Muscle of arm (tissue), 12 donors: ENCODE data around the gene STARD8. TPM values are rescaled to one million over a fixed set of nuclear protein-coding genes. Genes with fewer than 3 reads are reported as not detected.
"Not testable (repeated sequence)": the region's sequence is repeated elsewhere in the genome, so short reads cannot be mapped to it uniquely, and the experiment has no call there.

Experiments used
- DNase-seq: peaks from one replicate; pipeline ENCODE4 v3.0.0-alpha.2; 2013
- polyA plus RNA-seq, 12 donors: library from polyadenylated mRNA; unstranded; fragments of 120-200 nt; gene quantifications; one replicate each; pipeline ENCODE4 v1.2.1, GENCODE V29; 2013; ENCODE audit not compliant: insufficient read length in 12 of 12

Gene STARD8
- polyA plus RNA-seq, 12 donors = 7.7 to 27.7 (median 14.6) TPM; not detected in 1

DNA sequence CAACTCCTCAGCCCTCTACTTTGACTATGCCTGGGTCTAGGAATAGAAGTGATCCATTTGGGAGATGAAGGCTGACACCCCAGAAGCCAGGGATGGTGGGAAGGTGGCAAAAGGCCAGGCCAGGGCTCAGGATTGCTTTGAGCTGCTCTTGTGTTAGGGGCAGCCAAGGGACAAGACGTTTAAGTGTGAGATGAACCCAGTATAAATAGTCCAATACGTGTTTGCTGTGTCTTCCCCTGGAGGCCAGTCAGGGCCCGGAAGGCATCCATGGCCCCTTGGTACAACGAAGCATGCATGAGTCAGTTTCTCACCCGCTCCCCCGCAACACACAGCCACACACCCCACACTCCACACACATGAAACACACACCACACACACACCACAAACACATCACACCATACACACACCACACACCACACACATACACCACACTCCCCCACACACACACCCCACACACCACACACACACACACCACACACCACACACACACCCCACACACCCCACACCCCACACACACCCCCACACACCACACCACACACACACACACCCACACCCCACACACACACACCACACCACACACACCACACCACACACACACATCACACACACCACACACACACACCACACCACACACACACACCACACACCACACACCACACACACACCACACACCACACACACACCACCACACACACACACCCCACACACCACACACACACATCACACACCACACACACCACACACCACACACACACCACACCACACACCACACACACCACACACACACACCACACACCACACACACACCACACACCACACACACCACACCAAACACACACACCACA is 5.1 kb downstream of the STARD8 start:
- DNase-seq = no peak

DNA sequence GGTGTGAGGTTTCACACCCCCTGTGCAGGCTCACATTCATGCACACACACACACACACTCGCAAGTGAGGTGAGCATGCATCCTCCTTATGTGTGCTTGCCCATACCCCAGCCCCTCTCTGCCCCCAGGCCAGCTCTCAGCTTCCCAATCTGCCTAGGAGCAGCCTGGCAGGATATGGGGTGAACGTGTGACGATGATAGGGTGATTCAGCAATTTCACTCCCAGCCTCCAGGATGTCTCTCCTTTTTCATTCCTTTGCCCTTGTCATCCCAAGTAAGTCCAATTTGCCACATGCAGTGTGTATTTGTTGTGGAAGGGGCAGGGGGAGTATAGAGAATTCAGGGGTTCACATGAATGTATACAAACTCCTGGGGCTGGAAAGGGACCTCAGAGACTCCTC is 7.2 kb downstream of the STARD8 start:
- DNase-seq = no peak

DNA sequence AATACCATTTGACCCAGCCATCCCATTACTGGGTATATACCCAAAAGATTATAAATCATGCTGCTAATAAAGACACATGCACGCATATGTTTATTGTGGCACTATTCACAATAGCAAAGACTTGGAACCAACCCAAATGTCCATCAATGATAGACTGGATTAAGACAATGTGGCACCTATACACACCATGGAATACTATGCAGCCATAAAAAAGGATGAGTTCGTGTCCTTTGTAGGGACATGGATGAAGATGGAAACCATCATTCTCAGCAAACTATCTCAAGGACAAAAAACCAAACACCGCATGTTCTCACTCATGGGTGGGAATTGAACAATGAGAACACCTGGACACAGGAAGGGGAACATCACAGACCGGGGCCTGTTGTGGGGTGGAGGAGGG is 9.0 kb downstream of the STARD8 start:
- not testable (repeated sequence) for DNase-seq

DNA sequence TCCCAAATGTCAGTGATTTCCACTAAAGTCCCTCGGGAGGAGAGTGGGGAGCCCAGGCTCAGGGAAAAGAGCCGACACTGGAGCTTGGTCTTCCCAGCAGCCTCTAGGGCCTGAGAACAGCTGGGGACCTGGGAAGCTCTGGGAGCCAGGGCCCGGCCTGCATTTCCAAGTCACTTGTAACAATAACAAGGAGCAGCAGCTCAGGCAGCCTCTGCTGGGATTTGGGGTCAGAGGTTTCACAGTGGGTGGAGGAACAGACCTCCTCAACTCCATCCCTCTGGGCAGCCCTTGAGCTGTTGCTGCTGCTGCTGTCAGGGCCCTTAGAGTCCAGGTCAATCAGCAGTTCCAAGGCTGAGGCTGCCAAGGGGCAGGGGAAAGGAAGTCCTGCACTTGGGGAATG is 11.1 kb downstream of the STARD8 start:
- no peak for DNase-seq

DNA sequence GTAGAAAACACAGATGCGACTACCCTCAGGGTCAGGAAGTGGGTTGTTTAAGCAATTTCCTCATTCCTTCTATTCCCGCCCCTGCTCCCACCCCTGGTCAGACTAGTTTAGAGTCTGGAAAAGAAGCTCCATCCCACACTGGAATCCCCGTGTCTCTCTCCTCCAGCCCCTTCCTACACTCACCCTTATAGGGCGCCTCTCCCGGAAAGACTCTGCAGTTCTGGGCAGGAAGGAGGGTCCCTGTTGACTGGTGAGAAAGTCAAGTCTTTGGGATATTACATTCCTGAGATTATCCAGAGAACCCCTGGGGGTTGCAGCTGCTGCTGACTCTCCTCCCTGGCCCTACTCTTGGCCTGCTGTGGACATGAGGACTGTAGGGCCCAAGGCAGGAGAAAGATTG is 11.9 kb downstream of the STARD8 start:
- DNase-seq = no peak

DNA sequence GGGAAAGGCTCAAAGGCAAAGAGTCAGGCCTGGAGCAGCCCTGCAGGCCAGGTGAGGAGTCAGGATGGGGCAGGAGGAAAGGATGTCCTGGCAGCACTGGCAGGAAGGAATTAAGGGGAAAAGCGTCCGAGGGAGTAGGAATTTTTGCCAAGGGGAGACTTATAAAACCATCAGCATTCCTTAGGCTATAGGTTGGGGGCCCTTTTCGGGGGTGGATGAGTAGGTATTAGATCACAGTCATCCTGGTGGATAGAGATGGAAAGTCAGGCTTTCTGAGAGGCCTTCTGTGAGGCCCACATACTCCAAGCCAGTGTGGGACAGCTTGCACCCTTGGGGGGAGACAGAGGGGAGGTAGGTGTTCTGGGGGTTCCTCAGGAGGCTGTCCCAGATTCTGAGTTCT is 12.3 kb downstream of the STARD8 start:
- DNase-seq = no peak

DNA sequence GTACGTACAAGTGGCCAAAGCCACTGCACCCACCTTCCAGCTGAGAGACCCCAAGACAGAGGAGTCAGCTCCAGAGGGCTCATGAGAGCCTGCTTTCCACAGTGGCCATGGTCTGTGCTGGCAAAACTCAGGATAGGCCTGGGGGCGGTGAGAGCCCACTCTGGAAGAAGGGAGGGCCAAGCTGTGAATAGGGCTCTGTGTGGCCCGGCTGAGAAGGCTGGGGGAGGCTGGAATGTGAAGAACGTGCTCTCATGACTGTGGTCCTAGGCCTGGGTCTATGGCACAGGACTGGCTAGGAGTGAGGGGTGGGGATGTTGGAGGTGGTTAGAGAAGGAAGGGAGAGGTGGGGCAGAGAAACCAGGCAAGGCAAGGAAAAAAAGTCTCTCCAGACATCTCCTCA is 13.3 kb downstream of the STARD8 start:
- no peak for DNase-seq

DNA sequence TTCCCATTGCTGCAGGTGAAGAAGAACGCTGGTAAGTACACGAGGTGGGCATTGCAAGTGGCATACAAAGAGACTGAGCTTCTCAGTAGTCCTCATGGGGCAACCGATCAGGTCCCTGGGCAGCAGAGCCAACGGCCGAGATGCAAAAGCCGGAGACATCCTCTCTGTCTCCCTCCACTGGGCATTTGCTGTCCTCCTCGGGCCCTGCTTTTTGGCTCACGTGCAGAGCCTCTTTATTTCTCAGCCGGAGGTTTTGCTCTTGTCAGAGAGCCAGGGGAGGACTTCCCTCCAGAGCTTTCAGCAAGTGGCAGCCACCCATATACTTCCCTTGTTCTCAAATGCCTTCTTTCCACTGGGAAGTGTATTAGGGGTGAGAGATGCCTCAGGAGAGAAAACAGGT is 18.0 kb downstream of the STARD8 start:
- DNase-seq = no peak

DNA sequence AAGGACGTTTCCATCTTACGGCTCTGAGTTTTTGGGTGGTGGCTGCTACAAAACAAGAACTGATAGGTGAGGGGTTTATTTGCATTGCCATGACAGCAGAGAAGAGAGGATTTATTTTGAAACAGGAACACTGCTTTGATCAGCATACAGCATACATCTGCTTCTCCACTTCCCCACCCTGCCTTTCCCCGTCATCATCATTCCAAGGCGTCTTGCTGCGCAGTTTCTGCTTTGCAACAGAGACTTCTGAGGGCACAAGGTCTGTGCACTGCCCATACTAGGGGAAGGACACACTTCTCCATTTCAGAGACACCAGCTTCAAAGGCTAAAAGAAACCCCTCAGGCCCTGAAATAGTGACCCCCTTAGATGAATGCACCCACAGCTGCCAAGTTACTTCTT is 19.1 kb downstream of the STARD8 start:
- no peak for DNase-seq

DNA sequence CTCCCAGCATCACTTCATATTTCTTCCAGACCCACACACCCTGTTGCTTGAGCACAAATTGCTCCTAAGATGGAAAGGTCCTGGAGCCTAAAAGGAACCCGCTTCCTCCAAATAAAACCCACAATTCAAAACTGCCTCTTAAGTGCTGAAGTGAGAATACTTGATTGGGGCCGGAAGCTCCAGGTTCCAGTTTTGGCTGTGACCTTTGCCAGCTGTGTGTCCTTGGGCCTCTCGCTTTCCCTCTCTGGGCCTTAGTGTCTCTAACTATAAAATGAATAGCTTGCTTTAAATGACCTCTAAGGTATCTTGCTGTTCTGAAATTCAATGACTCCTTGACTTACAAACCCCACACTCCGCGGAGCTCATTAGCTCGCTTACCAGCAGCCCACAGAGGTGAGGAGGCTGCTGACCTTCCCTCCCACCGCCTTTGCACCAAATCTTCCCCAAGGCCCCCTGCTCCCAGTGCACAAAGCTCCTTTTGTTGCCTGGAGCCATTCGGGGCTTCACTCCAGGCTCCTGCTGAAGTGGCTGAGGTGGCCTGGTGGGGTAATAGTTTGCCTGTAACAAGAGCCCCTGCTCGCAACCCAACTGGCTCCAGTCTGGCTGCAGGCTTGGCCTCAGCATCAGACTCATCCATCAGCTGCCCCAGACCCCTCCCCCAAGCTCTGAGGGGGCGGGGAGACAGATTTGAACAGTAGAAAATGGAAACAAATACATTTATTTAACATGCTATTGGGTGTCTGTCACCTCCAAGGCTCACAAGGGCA is 21.8 kb downstream of the STARD8 start:
- DNase-seq = no peak

DNA sequence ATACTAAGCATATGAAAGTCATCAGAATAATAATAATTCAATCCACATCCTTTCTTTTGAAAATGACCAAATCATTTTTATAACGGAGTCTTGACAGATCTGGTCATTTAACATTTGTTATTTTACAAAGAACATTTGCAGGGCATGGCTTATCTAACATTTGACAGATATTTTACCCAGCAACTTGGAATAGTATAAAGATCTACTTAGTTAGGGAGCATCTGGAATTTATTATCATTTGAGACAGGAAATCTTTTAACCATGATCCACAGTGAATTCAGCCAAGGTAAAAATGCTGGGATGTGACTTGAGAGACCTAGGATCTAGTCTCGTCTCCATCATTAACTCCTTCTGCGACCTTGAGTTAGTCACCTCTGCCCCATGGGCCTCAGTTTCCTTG is 22.4 kb downstream of the STARD8 start:
- no peak for DNase-seq

DNA sequence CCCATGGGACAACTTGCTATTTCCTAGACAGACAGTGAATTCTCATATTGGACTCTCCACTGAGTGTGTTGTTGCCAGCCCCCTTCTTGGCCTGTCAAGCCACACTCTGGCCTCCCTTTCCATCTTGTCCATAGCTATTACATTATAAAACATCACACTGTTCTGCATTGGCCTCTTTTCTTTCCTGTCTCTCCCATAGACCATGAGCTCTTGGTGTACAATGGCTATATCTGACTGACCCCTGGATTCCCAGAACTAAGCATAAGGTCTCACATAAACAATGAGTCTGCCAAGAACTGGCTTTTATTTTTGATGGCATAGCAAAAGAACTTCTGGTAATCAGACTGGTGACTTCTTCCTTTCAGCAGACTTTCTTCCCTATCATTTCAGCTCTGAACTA is 23.8 kb downstream of the STARD8 start:
- no peak for DNase-seq

DNA sequence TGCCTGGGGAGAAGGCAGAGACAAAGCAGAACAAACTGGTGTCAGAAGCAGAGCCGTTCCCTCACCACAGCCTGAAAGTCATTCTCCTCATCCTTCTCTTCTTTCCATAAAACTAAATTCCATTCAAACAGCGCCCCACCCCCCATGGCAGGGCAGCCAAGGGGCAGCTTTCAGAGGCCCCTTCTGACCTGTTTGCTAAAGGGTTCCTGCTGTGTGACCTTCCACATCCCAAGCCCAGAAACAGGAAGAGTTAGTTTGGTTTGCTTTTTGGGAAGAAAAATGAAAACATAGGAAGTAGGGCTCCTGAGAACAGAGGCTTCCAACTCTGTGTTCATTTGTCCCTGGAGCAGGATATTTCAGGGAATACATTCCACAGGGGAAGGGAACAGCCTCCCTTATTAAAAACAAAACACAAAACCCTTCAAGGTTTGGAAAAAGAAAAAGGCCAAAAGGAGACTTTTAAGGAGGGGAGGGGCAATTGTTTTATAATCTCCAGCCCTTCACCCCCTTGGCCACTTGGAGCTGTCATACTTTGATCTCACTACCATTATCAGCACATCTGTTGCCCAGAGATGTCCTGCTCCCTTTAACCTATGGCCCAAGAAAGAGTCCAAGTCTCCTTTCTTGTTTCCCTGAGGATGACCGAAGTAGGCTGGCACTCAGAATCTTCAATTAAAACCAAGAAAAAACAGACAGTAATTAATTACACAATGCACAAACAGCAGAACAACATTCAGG is 25.3 kb downstream of the STARD8 start:
- DNase-seq = no peak

DNA sequence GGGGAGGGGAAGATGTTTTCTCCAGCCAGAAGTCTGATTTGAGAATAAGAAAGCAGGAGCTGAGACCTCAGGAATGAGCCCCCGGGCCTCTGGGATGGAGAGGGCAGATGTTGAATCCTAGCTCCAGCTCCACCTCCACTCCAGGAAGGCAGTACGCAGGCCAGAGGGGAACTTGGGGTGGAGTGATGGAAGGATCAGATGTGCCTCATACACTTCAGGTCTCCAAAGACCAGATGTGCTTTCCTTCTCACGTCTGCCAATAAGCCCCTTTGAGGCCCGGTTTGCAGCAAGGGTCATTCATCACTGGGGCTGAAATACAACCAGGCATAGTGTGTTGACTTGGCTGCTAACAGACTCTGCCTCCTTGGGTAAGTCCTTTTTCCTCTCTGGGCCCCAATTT is 28.1 kb downstream of the STARD8 start:
- no peak for DNase-seq

DNA sequence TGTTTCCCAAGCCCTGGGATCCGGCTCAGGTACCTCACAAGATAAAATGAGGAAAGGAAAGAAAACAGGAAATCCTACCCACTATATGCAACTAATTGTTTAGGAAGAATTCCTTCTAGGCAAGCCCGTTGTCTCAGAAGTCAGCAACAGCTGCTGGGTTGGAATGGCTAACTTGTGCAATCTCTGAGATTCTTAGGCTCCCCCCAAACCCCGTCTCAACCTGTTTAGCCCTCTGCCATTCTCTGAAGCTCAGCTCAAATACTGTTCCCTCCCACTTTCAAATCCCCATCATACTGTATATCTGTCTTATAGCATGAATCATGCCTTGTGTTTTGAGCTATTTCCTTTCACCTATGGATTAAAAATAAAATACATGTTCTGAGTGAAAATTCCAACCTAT is 28.9 kb downstream of the STARD8 start:
- no peak for DNase-seq

DNA sequence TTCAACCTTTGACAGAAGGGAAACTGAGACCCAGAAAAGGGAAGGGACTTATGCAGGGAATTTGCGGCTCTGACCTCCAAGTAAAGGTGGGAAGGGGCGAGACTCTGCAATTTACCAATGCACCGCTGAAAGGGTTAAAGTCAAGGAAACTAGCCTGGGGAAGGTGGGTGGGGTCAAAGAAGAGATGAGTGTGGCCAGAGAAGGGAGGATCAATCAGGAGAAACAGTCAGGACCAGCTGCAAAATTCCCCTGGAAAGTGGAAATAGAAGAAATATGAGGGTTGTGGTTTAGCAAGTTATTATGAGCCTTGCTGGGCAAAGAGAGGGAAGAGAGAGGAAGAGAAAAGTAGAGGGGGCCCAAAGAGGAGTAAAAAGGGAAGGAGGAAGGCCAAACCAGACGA is 30.5 kb downstream of the STARD8 start:
- DNase-seq = no peak

DNA sequence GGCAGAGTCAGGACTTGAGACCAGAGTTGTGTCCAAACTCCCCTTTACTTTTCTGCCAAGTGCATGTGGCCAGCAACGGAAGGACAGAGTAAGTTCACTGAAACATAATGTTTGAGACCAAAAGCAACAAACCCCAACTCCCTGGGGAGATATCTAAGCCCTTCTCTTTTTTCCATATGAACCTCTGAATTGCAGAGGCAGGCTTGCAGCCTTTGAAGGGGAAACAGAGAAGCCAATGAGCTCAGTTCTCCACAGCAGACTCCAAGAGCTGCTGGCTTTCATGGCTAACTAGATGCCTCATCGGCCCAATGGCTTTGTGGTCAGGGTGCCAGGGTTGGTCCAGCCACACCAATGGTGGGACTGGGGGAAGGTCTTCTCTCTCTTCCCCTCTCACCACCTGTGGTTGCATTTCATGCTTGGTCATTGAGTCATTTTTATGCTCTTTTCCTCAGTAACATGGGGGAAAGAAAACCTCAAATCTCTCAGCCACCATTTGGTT is 34.0 kb downstream of the STARD8 start:
- peak; percentile 64 for DNase-seq

DNA sequence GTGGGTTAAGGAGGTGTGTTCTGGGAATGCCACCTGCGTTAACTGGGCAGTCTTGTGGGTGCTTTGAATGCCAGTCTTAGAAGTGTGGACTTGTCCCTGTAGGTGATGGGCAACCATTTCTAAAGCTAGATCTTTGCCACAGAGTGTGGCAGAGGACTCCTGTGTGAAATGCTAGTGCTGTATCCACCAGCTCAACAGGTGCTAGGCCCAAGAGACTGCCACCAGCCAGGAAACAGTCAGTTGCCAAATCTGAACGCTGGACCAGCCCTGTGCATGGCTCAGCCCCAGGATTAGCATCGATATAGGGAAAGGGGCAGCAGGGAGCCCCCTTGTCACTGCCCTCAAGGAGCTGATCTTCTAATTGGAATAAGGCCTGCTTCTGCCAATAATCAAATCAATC is 35.3 kb downstream of the STARD8 start:
- DNase-seq = no peak

DNA sequence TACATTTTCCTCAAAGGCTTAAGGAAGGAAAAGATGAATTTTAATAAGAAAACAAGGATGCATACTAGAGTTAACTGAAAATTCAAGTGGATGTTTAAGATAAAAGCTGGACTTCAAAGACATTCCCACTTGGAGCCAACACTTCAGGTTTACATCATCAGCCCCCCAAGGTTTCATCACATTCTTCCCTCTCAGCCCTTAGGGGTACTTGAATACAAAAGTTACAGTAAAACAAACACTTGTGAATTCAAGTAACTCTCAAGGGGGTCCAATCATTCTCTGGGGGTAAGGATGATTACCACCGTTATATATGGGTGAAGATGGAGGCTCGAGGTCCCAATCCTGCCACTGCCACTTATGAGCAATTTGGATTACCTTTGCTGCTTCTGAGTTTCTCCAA is 36.1 kb downstream of the STARD8 start:
- no peak for DNase-seq

DNA sequence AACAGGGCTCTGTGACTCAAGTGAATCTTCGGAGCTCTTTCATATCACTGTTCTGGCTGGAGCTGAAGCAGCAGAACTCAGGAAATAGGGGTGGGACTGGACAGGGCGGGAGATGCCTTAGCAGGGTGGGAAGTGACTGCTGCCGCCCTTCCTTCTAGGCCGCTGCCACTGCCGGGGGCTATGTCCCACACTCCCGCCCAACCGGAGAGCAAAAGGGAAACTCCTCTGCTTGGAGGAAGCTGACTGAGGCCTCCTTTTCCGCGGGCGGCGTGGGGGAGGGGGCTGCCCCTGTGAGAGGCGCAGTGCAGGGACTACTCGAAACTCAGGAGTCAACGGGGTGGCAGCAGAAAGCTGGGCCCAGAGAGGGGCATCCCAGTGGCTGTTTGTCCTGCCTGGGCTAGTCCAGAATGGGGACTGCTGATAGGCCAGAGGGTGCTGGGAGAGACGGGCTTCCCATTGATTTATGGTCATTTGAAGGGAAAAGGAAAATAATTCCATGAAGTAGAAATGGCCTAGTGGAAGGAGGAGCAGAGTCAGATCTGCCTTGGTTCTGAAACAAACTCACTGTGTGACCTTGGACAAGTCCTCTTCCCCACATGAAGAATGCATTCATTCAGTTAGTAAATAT is 36.9 kb downstream of the STARD8 start:
- DNase-seq = no peak

DNA sequence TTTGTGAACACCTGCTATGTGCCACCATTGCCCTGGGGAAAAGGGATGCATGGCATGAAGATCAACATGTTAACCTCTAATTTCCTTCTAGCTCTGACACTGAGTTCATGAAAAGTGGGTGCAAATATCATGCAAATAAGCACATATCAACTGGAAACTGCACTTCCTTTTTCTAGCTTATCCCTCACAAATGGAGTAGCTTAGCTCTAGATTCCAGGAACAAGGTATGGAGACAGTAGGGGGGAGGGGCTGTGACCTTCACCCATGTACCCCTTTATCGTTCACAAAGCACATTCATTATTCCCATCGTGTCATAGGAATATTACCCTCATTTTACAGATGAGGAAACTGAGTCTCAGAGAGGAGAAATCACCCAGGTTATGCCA is 37.4 kb downstream of the STARD8 start:
- no peak for DNase-seq

DNA sequence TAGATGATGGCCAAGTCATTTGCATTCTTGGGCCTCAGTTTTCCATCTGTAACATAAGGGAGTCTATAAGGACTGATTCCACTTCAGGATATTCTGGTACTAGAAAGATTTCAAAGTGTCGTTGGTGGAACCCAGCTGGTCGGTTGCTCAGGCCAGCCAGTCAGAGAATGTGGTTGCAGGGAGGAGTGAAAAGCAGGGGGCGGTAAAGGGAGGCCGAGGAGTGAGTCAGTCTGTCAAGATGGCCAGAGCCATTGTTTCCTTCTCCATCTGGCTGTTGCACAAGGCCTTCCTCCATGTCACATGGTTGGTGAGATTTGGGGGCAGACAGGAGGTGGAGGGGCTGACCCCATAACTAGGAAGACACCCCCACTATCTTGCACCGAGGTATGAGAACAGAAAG is 38.2 kb downstream of the STARD8 start:
- no peak for DNase-seq
